GOT3 (cell line): ENCODE measurements around the gene RPL13A.
"Not testable (repeated sequence)": the region's sequence is repeated elsewhere in the genome, so short reads cannot be mapped to it uniquely, and the experiment has no call there.

Experiments
- DNase-seq: peaks from one replicate; lab custom pipeline; 2025; ENCODE audit warnings: mixed read lengths; lab: John Stamatoyannopoulos, UW

RPL13A gene

DNA sequence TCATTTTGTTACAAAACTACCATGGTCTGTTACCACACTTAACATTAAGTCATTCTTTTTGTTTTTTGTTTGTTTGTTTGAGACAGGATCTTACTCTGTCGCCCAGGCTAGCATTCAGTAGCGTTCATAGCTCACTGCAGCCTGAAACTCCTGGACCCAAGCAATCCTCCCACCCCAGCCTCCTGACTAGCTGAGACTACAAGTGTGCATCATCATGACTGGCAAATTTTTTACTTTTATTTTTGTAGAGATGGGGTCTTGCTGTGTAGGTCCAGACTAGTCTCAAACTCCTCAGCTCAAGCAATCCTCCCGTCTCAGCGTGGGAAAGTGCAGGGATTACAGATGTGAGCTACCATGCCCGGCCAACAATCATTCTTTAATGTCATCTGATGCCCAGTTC, 31.1 kb upstream of the RPL13A start:
- no peak for DNase-seq

DNA sequence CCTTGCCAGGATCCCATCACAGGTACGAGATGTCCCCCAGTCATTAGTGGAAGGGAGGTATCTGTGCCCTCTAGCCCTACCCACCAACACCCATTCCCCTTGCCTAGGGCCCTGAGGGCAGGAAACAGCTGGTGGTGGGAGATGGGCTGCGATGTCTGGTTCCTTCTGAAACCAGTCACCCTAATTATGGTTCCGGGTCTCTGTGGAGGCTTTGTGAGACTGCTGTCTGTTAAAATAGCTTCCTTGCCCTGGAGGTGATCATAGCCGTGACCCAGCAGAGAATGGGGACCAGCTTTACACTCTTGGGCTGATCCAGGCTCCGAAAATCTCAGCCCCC, 28.9 kb upstream of the RPL13A start:
- no peak for DNase-seq

DNA sequence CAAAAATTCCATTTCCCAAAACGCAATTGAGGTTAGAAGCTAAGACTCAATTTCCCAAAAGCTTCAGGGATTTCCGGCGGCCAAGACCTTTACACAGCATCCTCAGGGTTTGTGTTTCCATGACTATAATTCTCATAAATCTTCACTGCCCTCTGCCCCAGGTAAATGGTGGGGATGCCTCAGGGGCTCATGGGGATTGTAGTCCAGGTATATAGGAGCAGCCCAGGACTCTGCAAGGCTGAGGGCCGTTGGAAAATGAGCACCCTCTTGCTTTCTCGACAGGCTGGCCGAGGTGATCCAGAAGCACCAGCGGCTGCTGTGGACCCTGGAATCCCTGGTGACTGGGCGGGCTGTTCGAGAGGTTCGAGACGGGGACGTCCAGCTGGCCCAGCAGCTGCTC, 28.0 kb upstream of the RPL13A start:
- no peak for DNase-seq

DNA sequence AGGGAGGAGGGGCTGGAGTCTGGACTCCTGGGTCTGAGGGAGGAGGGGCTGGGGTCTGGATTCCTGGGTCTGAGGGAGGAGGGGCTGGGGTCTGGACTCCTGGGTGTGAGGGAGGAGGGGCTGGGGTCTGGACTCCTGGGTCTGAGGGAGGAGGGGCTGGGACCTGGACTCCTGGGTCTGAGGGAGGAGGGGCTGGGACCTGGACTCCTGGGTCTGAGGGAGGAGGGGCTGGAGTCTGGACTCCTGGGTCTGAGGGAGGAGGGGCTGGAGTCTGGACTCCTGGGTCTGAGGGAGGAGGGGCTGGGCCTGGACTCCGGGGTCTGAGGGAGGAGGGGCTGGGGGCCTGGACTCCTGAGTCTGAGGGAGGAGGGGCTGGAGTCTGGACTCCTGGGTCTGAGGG, 26.3 kb upstream of the RPL13A start:
- not testable (repeated sequence) for DNase-seq

DNA sequence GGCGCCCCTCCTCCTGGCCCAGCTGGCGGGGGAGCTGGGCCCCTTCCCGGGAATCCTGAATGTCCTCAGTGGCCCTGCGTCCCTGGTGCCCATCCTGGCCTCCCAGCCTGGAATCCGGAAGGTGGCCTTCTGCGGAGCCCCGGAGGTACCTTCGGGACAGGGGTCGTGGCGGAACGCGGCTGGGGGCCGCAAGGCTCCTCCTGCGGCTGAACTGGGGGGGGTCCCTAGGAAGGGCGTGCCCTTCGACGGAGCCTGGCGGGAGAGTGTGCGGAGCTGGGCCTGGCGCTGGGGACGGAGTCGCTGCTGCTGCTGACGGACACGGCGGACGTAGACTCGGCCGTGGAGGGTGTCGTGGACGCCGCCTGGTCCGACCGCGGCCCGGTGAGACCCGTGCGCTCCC, 25.8 kb upstream of the RPL13A start:
- no peak for DNase-seq

DNA sequence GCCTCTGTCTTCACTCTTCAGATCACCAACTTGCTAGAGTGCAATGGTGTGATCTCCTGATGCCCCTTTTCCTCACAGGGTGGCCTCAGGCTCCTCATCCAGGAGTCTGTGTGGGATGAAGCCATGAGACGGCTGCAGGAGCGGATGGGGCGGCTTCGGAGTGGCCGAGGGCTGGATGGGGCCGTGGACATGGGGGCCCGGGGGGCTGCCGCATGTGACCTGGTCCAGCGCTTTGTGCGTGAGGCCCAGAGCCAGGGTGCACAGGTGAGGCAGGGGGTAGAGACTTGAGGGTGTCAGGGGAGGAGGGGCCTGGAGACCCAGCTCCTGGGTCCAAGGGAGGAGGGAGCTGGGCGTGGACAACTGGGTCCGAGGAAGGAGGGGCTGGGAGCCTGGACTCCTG, 24.9 kb upstream of the RPL13A start:
- DNase-seq, result no peak

DNA sequence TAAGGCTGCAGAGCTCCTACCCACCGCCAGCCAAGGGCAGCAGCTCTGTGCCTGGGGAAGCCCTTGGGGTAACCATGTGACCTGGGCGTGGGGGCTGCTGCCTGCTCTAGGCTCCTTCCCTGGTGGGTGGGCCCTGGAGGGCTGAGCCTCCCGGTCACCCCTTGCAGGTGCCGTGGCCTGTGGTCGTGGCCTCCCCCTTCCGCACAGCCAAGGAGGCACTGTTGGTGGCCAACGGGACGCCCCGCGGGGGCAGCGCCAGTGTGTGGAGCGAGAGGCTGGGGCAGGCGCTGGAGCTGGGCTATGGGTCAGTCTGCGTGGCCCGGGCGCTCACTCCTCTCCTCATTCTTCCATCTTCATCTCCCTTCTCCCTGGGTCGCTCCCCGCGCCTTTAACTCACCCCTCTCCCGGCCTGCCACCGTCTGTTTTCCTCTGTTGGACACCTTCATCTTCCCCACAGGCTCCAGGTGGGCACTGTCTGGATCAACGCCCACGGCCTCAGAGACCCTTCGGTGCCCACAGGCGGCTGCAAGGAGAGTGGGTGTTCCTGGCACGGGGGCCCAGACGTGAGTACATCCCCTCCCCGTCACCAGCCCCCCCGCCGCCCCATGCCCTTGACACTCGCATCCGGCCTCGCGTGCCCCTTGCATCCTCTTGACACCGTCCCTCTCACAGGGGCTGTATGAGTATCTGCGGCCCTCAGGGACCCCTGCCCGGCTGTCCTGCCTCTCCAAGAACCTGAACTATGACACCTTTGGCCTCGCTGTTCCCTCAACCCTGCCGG, 23.3 kb upstream of the RPL13A start:
- no peak for DNase-seq

DNA sequence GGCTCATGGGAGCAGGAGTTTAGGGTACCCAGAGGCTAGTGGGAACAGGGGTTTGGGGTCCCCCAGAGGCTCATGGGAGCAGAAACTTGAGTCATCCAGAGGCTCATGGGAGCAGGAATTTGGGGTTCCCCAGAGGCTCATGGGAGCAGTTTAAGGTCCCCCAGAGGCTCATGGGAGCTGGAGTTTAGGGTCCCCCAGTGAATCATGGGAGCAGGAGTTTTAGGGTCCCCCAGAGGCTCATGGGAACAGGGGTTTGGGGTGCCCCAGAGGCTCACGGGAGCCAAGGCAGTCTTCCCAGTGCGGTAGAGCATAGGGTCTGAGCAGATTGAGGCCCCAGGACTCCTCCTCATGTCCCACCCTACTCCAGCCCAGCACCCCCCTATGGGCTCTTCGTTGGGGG, 22.0 kb upstream of the RPL13A start:
- no peak for DNase-seq

DNA sequence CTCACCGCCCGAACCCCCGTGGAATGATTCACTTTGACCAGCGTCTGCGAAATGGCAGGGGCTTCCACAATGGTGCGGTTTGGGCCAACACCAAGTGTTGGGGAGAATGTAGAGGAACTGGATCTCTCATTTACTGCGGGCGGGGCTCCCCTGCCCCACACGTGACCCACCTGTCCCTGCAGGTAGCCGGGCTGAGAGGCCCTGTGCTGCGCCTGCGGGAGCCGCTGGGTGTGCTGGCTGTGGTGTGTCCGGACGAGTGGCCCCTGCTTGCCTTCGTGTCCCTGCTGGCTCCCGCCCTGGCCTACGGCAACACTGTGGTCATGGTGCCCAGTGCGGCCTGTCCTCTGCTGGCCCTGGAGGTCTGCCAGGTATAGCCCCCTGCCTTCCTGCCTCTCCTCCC, 19.2 kb upstream of the RPL13A start:
- DNase-seq, result no peak

DNA sequence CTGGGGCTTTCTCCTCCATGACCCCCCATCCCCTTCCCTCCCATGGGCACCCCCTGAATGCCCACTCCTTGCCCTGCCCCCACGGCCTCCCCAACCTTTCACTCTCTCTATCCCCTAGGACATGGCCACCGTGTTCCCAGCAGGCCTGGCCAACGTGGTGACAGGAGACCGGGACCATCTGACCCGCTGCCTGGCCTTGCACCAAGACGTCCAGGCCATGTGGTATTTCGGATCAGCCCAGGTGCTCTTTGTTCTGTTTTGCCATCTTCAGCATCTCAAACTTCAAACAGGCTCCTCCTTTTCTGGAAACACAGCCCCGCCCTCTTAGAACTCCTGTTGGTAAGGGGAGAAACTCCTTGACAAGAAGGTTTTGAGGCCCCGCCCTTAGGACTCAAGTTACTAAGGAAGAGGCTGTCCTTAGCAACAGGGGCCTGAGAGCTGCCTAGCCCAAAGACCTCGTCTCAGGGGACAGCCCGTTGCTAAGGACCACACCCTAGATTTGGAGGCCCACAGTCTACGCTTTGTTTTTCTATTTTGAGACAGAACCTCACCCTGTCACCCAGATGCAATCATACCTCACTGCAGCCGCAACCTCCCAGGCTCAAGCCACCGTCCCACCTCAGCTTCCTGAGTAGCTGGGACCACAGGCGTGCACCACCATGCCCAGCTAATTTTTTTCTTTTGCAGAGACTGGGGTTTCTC, 18.5 kb upstream of the RPL13A start:
- DNase-seq, result no peak

DNA sequence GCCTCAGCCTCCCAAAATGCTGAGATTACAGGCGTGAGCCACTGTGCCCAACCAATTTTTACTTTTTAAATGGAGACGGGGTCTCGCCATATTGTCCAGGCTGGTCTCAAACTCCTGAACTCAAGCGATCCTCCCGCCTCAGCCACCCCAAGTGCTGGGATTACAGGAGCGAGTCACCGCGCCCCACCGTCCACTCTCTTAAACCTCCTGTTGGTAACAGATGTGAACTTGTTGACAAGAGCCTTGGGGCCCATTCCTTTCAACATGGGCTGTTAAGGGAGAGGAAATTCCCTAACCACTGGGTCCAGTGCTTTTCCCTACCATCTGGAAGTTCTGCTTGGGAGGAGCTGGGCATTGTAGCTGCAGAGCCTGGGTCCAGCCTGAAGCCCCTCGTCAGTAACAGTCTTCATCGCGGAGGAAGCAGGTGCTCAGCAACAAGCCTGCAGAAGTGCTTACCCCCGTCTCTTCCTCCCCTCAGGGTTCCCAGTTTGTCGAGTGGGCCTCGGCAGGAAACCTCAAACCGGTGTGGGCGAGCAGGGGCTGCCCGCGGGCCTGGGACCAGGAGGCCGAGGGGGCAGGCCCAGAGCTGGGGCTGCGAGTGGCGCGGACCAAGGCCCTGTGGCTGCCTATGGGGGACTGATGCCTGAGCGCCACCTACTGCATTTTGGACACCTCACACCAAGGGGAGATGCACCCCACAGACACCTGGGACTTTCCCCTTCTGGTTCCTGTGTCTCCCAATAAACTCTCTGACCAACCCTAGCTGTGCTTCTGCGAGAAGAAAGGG, 17.4 kb upstream of the RPL13A start:
- DNase-seq, result no peak

DNA sequence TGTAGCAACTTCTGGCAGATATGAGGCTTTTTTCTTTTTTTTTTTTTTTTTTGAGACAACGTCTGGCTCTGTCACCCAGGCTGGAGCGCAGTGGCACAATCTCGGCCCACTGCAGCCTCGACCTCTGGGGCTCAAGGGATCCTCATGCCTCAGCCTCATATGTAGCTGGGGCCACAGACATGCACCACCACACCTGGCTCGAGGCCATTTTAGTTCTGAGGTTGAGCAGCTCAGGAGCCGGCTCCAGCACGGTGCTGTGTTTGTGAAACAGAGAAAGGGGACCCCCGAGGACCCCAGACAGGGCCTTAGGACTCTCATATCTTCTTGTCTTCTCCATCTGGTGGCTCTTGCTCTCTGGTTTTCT, 16.8 kb upstream of the RPL13A start:
- no peak for DNase-seq

DNA sequence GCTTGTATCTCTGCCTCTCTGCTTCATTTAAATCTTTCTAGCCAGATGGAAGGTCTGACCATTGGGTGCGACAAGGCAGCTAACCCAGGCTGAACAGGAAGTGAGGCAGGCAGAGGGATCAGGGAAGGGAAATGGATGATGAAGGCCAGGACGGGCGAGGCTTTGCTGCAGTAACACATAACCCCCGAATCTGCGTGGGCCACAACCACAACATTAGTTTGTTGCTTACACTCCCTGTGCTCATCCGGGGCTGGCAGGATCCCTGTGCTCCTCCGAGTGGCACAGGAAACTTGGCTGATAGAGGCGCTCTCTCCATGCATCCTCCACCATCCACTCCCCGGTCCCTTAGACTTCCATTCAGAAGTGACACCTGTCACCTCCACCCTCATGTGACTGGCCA, 14.5 kb upstream of the RPL13A start:
- no peak for DNase-seq

DNA sequence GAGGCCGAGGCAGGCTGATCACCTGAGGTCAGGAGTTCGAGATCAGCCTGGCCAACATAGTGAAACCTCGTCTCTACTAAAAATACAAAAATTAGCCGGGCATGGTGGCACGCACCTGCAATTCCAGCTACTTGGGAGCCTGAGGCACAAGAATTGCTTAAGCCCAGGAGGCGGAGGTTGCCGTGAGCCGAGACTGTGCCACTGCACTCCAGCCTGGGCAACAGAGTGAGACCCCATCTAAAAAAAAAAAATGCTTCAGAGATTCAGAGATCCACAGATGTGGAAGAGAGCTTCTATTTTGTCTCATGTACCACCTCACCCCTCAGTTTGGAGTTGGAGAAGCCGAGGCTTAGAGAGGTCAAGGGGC, 13.9 kb upstream of the RPL13A start:
- DNase-seq, result not testable (repeated sequence)

DNA sequence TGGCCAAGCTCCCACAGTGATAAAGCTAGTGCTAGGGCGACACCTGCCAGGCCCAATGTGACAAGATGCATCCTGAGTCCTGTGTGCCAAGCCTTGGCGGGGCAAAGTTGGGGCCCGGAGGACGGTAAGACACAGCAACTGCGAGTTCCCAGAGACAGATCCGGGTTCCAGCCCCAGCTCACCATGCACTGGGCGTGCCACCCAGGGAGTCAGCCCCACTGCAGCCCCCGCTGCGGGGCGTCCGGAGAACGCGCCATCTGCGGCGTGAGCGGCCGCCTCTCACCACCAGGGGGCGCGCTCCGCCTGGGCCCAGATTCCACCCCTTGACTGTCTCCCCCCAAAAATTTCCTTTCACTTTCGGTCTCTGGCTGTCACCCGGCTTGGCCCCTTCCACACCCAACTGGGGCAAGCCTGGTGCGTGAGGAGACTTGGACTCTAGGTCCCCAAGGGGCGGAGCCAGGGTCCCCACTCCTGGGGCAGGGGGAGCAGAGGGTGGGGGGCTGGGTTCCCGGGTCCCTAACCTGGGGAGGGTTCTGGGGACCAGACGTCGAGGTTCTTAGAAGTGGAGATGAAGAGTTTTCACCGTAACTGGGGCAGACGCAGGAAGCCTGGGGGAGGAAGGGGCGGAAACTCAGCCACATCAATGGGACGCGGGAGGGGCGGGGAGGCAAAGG, 13.4 kb upstream of the RPL13A start, which contains the start of gene FLT3LG:
Gene FLT3LG, plus strand, starts transcription at position 348 of the 674 bp plus-strand sequence. CDS start 425 bp downstream, outside the sequence.
- peak; percentile 62 for DNase-seq

DNA sequence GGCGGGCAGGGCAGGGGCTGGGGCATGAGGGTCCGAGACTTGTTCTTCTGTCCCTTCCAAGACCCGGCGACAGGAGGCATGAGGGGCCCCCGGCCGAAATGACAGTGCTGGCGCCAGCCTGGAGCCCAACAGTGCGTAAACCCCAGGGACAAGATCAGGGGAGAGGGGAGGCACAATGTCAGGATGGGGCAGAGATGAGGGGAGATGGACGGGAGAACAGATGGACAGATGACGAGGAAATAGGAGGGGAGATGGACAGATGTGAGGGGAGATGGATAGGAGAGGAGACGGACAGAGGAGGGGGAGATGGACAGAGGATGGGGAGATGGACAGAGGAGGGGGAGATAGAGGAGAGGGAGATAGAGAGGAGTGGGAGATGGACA, 12.9 kb upstream of the RPL13A start:
- DNase-seq, result no peak

DNA sequence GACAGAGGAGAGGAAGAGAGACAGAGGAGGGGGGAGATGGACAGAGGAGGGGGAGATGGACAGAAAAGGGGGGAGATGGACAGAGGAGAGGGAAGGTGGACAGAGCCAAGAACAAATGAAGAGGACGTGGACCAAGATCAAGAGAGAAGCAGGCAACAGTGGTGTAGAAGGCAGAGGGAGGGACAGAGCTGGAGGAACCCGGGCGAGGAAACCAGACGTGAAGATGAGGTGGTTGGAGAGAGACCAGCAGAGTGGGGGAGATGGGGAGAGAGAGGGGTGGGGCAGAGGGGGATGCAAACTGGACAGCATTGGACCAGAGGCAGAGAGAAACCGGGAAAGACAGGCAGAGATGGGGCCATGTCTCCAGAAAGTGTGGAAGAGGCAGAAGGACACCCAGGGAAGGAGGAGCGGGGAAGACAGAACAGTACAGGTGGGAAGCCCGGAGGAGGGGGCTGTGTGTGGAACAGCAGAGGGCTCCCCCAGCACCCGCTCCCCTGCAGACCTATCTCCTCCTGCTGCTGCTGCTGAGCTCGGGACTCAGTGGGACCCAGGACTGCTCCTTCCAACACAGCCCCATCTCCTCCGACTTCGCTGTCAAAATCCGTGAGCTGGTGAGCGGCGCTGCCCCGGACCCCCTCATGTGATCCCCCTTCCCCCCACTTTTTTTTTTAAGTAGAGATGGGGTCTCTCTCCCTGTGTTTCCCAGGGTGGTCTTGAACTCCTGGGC, 12.1 kb upstream of the RPL13A start:
- DNase-seq, result no peak

DNA sequence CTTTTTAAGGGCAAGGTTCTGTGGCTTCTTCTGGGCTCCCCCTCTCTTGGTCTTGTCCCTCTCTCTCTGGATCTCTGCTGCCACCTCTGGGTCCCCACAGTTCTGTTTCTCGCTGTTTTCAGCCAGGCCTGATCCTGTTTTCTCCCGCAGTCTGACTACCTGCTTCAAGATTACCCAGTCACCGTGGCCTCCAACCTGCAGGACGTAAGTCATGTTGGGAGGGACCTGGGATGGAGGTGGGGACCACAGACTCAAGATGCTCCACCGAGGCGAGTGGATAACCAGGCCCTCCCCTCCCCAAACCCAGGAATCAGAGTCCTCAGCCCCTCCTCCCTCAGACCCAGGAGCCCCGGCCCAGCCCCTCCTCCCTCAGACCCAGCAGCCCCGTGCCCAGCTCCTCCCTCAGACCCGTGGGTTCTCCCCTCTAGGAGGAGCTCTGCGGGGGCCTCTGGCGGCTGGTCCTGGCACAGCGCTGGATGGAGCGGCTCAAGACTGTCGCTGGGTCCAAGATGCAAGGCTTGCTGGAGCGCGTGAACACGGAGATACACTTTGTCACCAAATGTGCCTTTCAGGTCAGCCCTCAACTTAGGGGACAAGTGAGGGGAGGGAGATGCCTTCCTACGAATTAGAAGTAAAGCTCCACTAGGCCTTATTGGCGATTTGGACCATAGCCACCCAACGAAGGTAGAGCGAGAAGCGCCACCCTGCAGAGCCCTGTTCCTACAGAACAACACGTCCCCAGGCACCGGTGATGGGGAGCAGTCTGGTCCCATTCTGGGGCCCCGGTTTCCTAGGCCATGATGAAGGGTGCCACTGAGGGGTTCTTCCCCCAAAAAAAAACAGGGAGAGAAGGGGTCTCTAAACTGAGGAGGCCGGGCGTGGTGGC, 11.2 kb upstream of the RPL13A start:
- no peak for DNase-seq

DNA sequence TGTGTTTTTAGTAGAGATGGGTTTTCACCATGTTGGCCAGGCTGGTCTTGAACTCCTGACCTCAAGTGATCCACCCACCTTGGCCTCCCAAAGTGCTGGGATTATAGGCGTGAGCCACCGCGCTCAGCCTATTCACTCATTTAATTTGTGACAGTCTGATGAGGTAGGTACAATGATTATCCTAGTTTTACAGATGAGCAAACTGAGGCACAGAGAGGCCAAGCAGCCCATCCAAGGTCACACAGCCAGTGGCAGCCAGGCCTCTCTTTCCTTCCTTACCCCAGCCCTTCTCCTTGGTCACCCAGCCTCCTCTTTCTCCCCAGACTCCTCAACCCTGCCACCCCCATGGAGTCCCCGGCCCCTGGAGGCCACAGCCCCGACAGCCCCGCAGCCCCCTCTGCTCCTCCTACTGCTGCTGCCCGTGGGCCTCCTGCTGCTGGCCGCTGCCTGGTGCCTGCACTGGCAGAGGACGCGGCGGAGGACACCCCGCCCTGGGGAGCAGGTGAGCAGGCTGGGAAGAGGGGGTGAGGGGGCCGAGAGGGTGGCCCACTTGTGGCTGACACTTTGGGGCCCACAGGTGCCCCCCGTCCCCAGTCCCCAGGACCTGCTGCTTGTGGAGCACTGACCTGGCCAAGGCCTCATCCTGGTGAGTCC, 7.3 kb upstream of the RPL13A start:
- no peak for DNase-seq

DNA sequence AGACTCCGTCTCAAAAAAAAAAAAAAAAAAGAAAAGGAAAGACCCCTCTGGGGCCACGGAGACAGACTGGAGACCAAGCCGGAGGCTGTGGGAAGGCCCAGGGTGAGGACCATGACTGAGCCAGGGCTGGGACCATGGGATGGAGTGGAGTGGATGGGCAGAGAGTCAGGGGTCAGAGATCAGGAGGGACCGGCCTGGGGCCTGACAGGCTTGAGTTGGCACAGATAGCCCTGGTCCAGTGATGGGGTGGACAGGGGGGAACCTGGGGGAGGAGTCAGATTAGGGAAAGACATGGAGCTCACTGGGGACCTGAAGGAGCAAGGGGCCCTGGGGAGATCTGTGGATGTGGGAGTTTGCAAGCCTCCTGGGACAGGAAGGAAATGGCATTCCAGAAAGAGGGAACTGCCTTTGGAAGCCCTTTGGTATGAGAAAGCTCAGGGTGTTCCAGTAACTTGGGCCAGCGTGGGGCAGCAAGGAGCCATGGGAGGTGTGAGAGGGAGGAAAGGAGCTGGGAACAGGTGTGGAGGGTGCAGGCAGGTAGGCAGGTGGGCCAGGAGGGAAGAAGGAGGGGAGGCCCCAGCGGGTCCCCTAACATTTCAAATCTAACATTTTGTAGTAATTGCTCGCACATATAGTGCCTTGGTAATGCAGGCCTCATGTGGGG, 6.3 kb upstream of the RPL13A start:
- no peak for DNase-seq
